HepG2 (cell line): ENCODE measurements around the gene PEAK3. TPM values are rescaled to one million over a fixed set of nuclear protein-coding genes. Genes with fewer than 3 reads are reported as not detected.

ENCODE experiments used
- ATRX ChIP-seq: sonication (generic); formaldehyde crosslinking; IDR thresholded peaks from 2 replicates; pipeline ENCODE4 v1.4.0; 2020; ENCODE audit warnings: missing genetic modification reagents, borderline replicate concordance
- HNF1A ChIP-seq, 2 experiments: sonication (generic) in 1 of 2; formaldehyde crosslinking in 1 of 2; IDR thresholded peaks; 2 replicates each; pipeline versions ENCODE4 v1.4.0 to v1.6.1; 2016 to 2020; ENCODE audit warnings: borderline replicate concordance in 1 of 2, low read depth in 1 of 2, mild to moderate bottlenecking in 1 of 2, missing genetic modification reagents in 1 of 2
- PCBP1 ChIP-seq: fragments of 200-400 bp; formaldehyde crosslinking; IDR thresholded peaks from 2 replicates; pipeline ENCODE4 v1.6.1; 2017; ENCODE audit warnings: mild to moderate bottlenecking, low read depth, low read length, borderline replicate concordance
- RBM39 ChIP-seq: fragments of 200-400 bp; formaldehyde crosslinking; IDR thresholded peaks from one replicate; pipeline ENCODE4 v1.6.1; 2018; ENCODE audit warnings: antibody characterized with exemption, mild to moderate bottlenecking, low read depth, low read length; ENCODE audit not compliant: poor library complexity, severe bottlenecking
- RFXAP ChIP-seq: sonication (generic); formaldehyde crosslinking; IDR thresholded peaks from 2 replicates; pipeline ENCODE4 v1.4.0; 2020; ENCODE audit warnings: missing genetic modification reagents, borderline replicate concordance
- RNF219 ChIP-seq: sonication (generic); formaldehyde crosslinking; IDR thresholded peaks from 2 replicates; pipeline ENCODE4 v1.5.0; 2020; ENCODE audit warnings: mild to moderate bottlenecking, missing genetic modification reagents
- SALL1 ChIP-seq: sonication (generic); formaldehyde crosslinking; IDR thresholded peaks from 2 replicates; pipeline ENCODE4 v1.8.0; 2022; ENCODE audit warnings: mild to moderate bottlenecking, missing genetic modification reagents
- SP140L ChIP-seq: sonication (generic); formaldehyde crosslinking; IDR thresholded peaks from 2 replicates; pipeline ENCODE4 v1.4.0; 2020; ENCODE audit warnings: missing genetic modification reagents, borderline replicate concordance
- SRSF1 ChIP-seq: fragments of 200-400 bp; formaldehyde crosslinking; optimal IDR thresholded peaks from 2 replicates; pipeline ENCODE3; 2017; ENCODE audit warnings: mild to moderate bottlenecking, low read depth, low read length, moderate library complexity
- TAF15 ChIP-seq: fragments of 200-400 bp; formaldehyde crosslinking; IDR thresholded peaks from one replicate; pipeline ENCODE4 v1.6.1; 2018; ENCODE audit warnings: mild to moderate bottlenecking, low read depth, low read length; ENCODE audit not compliant: poor library complexity, severe bottlenecking
- ZBTB49 ChIP-seq: sonication (generic); formaldehyde crosslinking; IDR thresholded peaks from 2 replicates; pipeline ENCODE4 v1.4.0; 2020; ENCODE audit warnings: missing genetic modification reagents, borderline replicate concordance
- ZNF12 ChIP-seq: sonication (generic); formaldehyde crosslinking; IDR thresholded peaks from 2 replicates; pipeline ENCODE4 v1.5.0; 2020; ENCODE audit warnings: missing genetic modification reagents
- ZNF281 ChIP-seq: sonication (generic); formaldehyde crosslinking; IDR thresholded peaks from 2 replicates; pipeline ENCODE4 v1.4.0; 2020; ENCODE audit warnings: missing genetic modification reagents, borderline replicate concordance
- ZNF33A ChIP-seq: sonication (generic); formaldehyde crosslinking; IDR thresholded peaks from 2 replicates; pipeline ENCODE4 v1.5.1; 2020; ENCODE audit warnings: missing genetic modification reagents, mild to moderate bottlenecking, moderate library complexity, borderline replicate concordance
- ZNF530 ChIP-seq: sonication (generic); formaldehyde crosslinking; IDR thresholded peaks from 2 replicates; pipeline ENCODE4 v1.5.0; 2020; ENCODE audit warnings: low read depth, mild to moderate bottlenecking, missing genetic modification reagents
- polyA plus RNA-seq, 8 experiments: library from polyadenylated mRNA; depleted of rRNA in 3 of 8; stranded (reverse) in 7 of 8; unstranded in 1 of 8; fragments of >200 nt; fragmentation: Illumina TruSeq in 4 of 8; extraction: Trizol in 4 of 8; gene quantifications; 2 replicates each; pipeline versions ENCODE4 v1.2.1 to v1.2.3, GENCODE V29; 2011 to 2016; ENCODE audit warnings: low read depth in 4 of 8, missing spikeins in 1 of 8, mixed read lengths in 1 of 8; ENCODE audit not compliant: insufficient read depth in 1 of 8
- total RNA-seq, 5 experiments: library from RNA; depleted of rRNA; stranded (reverse); fragments of >200 nt; fragmentation: Illumina TruSeq; extraction: Trizol; gene quantifications; 2 replicates each; pipeline ENCODE4 v1.2.3, GENCODE V29; 2016; ENCODE audit warnings: low read depth in 1 of 5

Gene PEAK3
- total and polyA plus RNA-seq, 2 of the 13 experiments (the other 11 are each of a cell fraction or from before 2014, with no cell fraction given): not detected

GRCh38 chr19:2236314-2237050 lies 45.5 kb downstream of the PEAK3 start, which contains the start of the genes PLEKHJ1 and SF3A2 (continued):
- TF ChIP-seq RNF219 (CRISPR knock-in tag) (peak; percentile 90), SRSF1 (peak; percentile 70), ATRX (CRISPR knock-in tag) (no peak), RFXAP (CRISPR knock-in tag) (peak; percentile 79), SP140L (CRISPR knock-in tag) (0 out of 2 replicates have a peak, but pooled peaks have one; percentile 57), TAF15 (peak; percentile 12), RBM39 (peak; percentile 99), ZNF33A (peak; percentile 85; the same call in 1 of the 2 replicates), PCBP1 (0 out of 2 replicates have a peak, but pooled peaks have one; percentile 73), ZNF12 (CRISPR knock-in tag) (peak; percentile 10; the same call in 1 of the 2 replicates), ZNF530 (CRISPR knock-in tag) (0 out of 2 replicates have a peak, but pooled peaks have one; percentile 20), SALL1 (CRISPR knock-in tag) (peak; percentile 98), ZBTB49 (CRISPR knock-in tag) (no peak), HNF1A (IDR thresholded peaks at IDR 0.05; ENCODE audit: low read depth) (no peak), HNF1A (CRISPR knock-in tag; IDR thresholded peaks at IDR 0.05; ENCODE audit: borderline replicate concordance) (peak; percentile 69; the same call in 1 of the 2 replicates), ZNF281 (CRISPR knock-in tag) (no peak; the same call in 1 of the 2 replicates)
